Mesenchymal stem cell (in vitro differentiated cells and primary cell): ENCODE measurements around the gene SLC25A52.

ENCODE experiments used
- DNase-seq: peaks from one replicate; pipeline ENCODE4 v3.0.0-alpha.2; 2013
- H2AFZ ChIP-seq: one replicate; pipeline ENCODE4 v1.6.1; 2013; ENCODE audit warnings: low read depth, mild to moderate bottlenecking, control low read depth, inconsistent platforms, low read length, moderate library complexity
- H2AK5ac ChIP-seq: 2 replicates; pipeline ENCODE4 v1.6.1; 2013; ENCODE audit warnings: low read length, moderate library complexity, mild to moderate bottlenecking, inconsistent platforms; ENCODE audit not compliant: severe bottlenecking
- H2BK120ac ChIP-seq: one replicate; pipeline ENCODE4 v1.6.1; 2013; ENCODE audit warnings: low read depth, mild to moderate bottlenecking, inconsistent platforms, low read length, moderate library complexity
- H2BK12ac ChIP-seq, 2 experiments: one replicate each; pipeline ENCODE4 v1.6.1; 2013; ENCODE audit warnings: inconsistent platforms in 2 of 2, low read length in 2 of 2, mild to moderate bottlenecking in 2 of 2, moderate library complexity in 2 of 2, control low read depth in 1 of 2
- H2BK15ac ChIP-seq: one replicate; pipeline ENCODE4 v1.6.1; 2013; ENCODE audit warnings: mild to moderate bottlenecking, low read depth, inconsistent platforms; ENCODE audit not compliant: poor library complexity, severe bottlenecking
- H2BK5ac ChIP-seq: 2 replicates; pipeline ENCODE4 v1.6.1; 2013; ENCODE audit warnings: low read depth, mild to moderate bottlenecking, low read length, control low read depth, inconsistent platforms; ENCODE audit not compliant: poor library complexity, severe bottlenecking
- H3K14ac ChIP-seq, 2 experiments: one replicate each; pipeline ENCODE4 v1.6.1; 2013; ENCODE audit warnings: inconsistent platforms in 2 of 2, low read length in 2 of 2, control low read depth in 1 of 2, mild to moderate bottlenecking in 1 of 2, moderate library complexity in 1 of 2
- H3K18ac ChIP-seq, 2 experiments: one replicate each; pipeline ENCODE4 v1.6.1; 2013; ENCODE audit warnings: inconsistent platforms in 2 of 2, low read length in 2 of 2, control low read depth in 1 of 2, low read depth in 1 of 2, mild to moderate bottlenecking in 1 of 2
- H3K23ac ChIP-seq, 2 experiments: one replicate each; pipeline ENCODE4 v1.6.1; 2013; ENCODE audit warnings: inconsistent platforms in 2 of 2, low read length in 2 of 2, mild to moderate bottlenecking in 2 of 2, moderate library complexity in 2 of 2, control low read depth in 1 of 2
- H3K27ac ChIP-seq: 2 replicates; pipeline ENCODE4 v1.5.1; 2013; ENCODE audit warnings: mild to moderate bottlenecking, moderate library complexity, low read length, control low read depth, inconsistent platforms; ENCODE audit not compliant: poor library complexity, severe bottlenecking
- H3K27me3 ChIP-seq, 2 experiments: 2 replicates each; pipeline versions ENCODE4 v1.6.1 to v1.7.0; 2013; ENCODE audit warnings: low read length in 2 of 2, mild to moderate bottlenecking in 2 of 2, moderate library complexity in 2 of 2, control low read depth in 1 of 2, inconsistent platforms in 1 of 2; ENCODE audit not compliant: control insufficient read depth in 1 of 2, insufficient read depth in 1 of 2
- H3K36me3 ChIP-seq, 2 experiments: 2 replicates each; pipeline versions ENCODE4 v1.6.1 to v1.7.0; 2013; ENCODE audit warnings: low read length in 2 of 2, control low read depth in 1 of 2, inconsistent platforms in 1 of 2, low read depth in 1 of 2, mild to moderate bottlenecking in 1 of 2; ENCODE audit not compliant: insufficient read depth in 2 of 2, control insufficient read depth in 1 of 2
- H3K4ac ChIP-seq, 2 experiments: one replicate each; pipeline ENCODE4 v1.6.1; 2013; ENCODE audit warnings: inconsistent platforms in 2 of 2, low read length in 2 of 2, mild to moderate bottlenecking in 2 of 2, moderate library complexity in 2 of 2, control low read depth in 1 of 2, low read depth in 1 of 2
- H3K4me1 ChIP-seq: 2 replicates; pipeline ENCODE4 v1.6.1; 2013; ENCODE audit warnings: low read depth, low read length, control low read depth; ENCODE audit not compliant: control insufficient read depth, insufficient read depth
- H3K4me2 ChIP-seq: 2 replicates; pipeline ENCODE4 v1.6.1; 2013; ENCODE audit warnings: low read length, mild to moderate bottlenecking, inconsistent platforms; ENCODE audit not compliant: poor library complexity, severe bottlenecking
- H3K4me3 ChIP-seq, 2 experiments: 2 replicates each; pipeline versions ENCODE4 v1.5.1 to v1.7.0; 2013; ENCODE audit warnings: low read length in 2 of 2, mild to moderate bottlenecking in 2 of 2, control low read depth in 1 of 2, low read depth in 1 of 2; ENCODE audit not compliant: insufficient read depth in 1 of 2
- H3K79me1 ChIP-seq: replicated peaks from 2 replicates; pipeline ENCODE4 v1.6.1; 2013; ENCODE audit warnings: mild to moderate bottlenecking, control low read depth, low read length, inconsistent platforms; ENCODE audit not compliant: poor library complexity, severe bottlenecking
- H3K9ac ChIP-seq: 2 replicates; pipeline ENCODE4 v1.7.0; 2013; ENCODE audit warnings: mild to moderate bottlenecking, low read length, moderate library complexity
- H3K9me3 ChIP-seq: 2 replicates; pipeline ENCODE4 v1.7.0; 2013; ENCODE audit warnings: mild to moderate bottlenecking, low read length; ENCODE audit not compliant: control insufficient read depth
- H4K8ac ChIP-seq: one replicate; pipeline ENCODE4 v1.6.1; 2013; ENCODE audit warnings: inconsistent platforms, mild to moderate bottlenecking, low read length, moderate library complexity
- H4K91ac ChIP-seq: one replicate; pipeline ENCODE4 v1.6.1; 2013; ENCODE audit warnings: mild to moderate bottlenecking, low read length, inconsistent platforms
- WGBS: methylation state at CpG from one replicate; pipeline ENCODE4 v1.1.7; 2013; ENCODE audit warnings: mixed read lengths; 5-methylcytosine and 5-hydroxymethylcytosine counted together

The SLC25A52 gene

GRCh38 chr18:31776093-31776492 lies 15.4 kb upstream of the SLC25A52 start:
- Histone ChIP-seq H2AFZ (no peak overlapping the region), H2BK5ac (no peak overlapping the region), H3K23ac (no peak overlapping the region), H3K18ac (no peak overlapping the region), H3K4me3 (no peak overlapping the region), H2BK120ac (no peak overlapping the region), H3K27ac (no peak overlapping the region), H2BK12ac (no peak overlapping the region), H2AK5ac (no peak overlapping the region), H3K36me3 (no peaks in the 10 kb centered on the region), H3K4me2 (no peak overlapping the region), H4K8ac (no peak overlapping the region), H3K9me3 (peaks cover 8% of the 10 kb centered on the region), H3K79me1 (no peaks in the 10 kb centered on the region), H4K91ac (no peak overlapping the region), H3K14ac (no peak overlapping the region), H3K4ac (no peak overlapping the region), H3K4me1 (no peaks in the 10 kb centered on the region), H3K9ac (no peak overlapping the region), H2BK15ac (no peak overlapping the region), H3K27me3 (no peaks in the 10 kb centered on the region)
- DNase-seq: no peak
- 89% methylated on average over 9 of the region's 9 CpGs for WGBS

DNA sequence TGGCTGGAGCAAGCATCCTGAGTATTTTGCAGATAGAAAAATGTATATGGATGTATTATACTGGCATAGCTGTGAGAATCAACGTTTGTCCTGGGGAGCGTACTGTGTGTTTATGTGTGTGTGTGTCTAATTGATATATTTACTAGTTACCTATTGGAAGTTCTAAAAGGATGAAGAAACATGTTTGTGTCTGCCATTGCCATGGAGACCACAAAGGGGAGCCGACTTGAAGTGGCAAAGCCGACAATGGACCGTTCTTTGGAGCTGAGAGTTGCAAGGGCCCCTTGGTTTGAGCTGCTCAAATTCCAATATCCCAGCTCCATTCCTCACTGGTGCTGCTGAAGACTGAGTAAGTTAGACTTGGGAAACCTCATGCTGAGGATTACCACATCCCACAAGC lies 14.3 kb upstream of the SLC25A52 start:
- Histone ChIP-seq H2BK15ac (no peak overlapping the region), H2AFZ (no peak overlapping the region), H3K14ac (no peak overlapping the region), H3K9ac (no peak overlapping the region), H2BK12ac (no peak overlapping the region), H4K91ac (no peak overlapping the region), H3K27me3 (no peaks in the 10 kb centered on the region), H3K4me1 (no peaks in the 10 kb centered on the region), H2BK5ac (no peak overlapping the region), H3K4me2 (no peak overlapping the region), H3K36me3 (no peaks in the 10 kb centered on the region), H3K79me1 (no peaks in the 10 kb centered on the region), H3K4me3 (no peak overlapping the region), H3K9me3 (peaks cover 8% of the 10 kb centered on the region), H3K23ac (no peak overlapping the region), H2AK5ac (no peak overlapping the region), H3K18ac (no peak overlapping the region), H3K27ac (no peak overlapping the region), H4K8ac (no peak overlapping the region), H3K4ac (no peak overlapping the region), H2BK120ac (no peak overlapping the region)
- no peak for DNase-seq
- 85% methylated on average over 5 of the region's 5 CpGs for WGBS

DNA sequence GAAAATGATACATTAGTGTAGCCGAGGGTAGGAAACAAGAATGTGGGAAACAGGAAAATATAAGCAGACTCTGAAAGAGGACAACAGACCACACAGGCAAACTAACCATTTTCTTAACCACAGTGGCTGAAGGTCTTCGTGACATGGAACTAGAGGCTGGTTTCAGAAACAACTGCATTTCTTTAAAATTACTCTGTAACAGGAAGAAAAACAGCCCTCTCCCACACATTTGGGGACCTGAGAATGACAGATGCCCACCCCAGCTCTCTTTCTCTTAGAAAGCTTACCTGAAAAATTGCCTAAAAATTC lies 13.8 kb upstream of the SLC25A52 start:
- WGBS: 92% methylated on average over 2 of the region's 2 CpGs
- H3K4me2 ChIP-seq: no peak overlapping the region

DNA sequence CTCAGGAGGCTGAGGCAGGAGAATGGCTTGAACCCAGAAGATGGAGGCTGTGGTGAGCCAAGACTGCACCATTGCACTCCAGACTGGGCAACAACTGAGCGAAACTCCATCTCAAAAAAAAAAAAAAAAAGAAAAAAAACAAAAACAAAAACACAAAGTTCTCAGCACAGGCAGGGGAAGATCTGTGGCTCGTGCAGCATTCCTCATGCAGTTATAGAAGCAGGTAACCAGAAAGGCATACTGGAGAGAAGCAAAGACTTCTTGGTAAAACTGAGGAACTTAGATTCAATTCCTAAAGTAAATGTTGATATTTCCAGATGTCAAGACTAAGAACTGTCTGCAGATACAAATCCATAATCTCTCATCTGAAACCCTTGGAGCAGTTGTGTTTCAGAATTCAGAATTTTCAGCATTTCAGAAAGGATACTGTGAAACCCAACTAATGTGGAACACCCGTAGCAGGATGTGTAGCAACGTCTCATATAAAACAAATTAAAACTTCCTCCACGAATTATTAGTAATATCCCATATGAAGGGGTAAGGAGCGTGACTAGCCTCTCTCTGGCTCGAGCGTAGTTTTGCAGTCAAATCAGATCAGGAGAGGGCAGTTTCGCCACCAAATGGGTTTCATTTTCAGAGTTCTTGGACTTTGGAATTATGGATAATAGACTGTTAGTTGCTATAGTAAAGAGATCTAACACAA lies 13.2 kb upstream of the SLC25A52 start:
- H4K8ac ChIP-seq: no peak overlapping the region
- H2AK5ac ChIP-seq: no peak overlapping the region
- no peak overlapping the region for H3K4ac ChIP-seq
- no peak overlapping the region for H3K14ac ChIP-seq
- H2BK12ac ChIP-seq: no peak overlapping the region
- no peak overlapping the region for H3K4me3 ChIP-seq
- H3K23ac ChIP-seq: no peak overlapping the region
- H3K4me1 ChIP-seq: no peaks in the 10 kb centered on the region
- H3K36me3 ChIP-seq: no peaks in the 10 kb centered on the region
- no peak overlapping the region for H3K18ac ChIP-seq
- no peak overlapping the region for H4K91ac ChIP-seq
- H3K9ac ChIP-seq: no peak overlapping the region
- no peak overlapping the region for H2BK120ac ChIP-seq
- H3K27ac ChIP-seq: no peak overlapping the region
- H2AFZ ChIP-seq: no peak overlapping the region
- no peaks in the 10 kb centered on the region for H3K79me1 ChIP-seq
- 87% methylated on average over 7 of the region's 9 CpGs for WGBS
- no peak overlapping the region for H2BK5ac ChIP-seq
- H3K27me3 ChIP-seq: peaks cover 0 to 3% of the 10 kb centered on the region in 2 experiments
- H3K4me2 ChIP-seq: no peak overlapping the region
- no peak for DNase-seq
- peaks cover 8% of the 10 kb centered on the region for H3K9me3 ChIP-seq
- no peak overlapping the region for H2BK15ac ChIP-seq

More for the DNA sequence above, 13.8 kb upstream of the SLC25A52 start:
- H3K27ac ChIP-seq: no peak overlapping the region
- H3K4me3 ChIP-seq: no peak overlapping the region
- H2BK5ac ChIP-seq: no peak overlapping the region
- H3K9me3 ChIP-seq: peaks cover 8% of the 10 kb centered on the region
- no peak overlapping the region for H2AK5ac ChIP-seq
- no peak overlapping the region for H3K18ac ChIP-seq
- no peak overlapping the region for H3K9ac ChIP-seq
- H2AFZ ChIP-seq: no peak overlapping the region
- H3K14ac ChIP-seq: no peak overlapping the region
- no peaks in the 10 kb centered on the region for H3K27me3 ChIP-seq
- H4K91ac ChIP-seq: no peak overlapping the region
- H3K4ac ChIP-seq: no peak overlapping the region
- no peak overlapping the region for H3K23ac ChIP-seq
- H4K8ac ChIP-seq: no peak overlapping the region
- no peaks in the 10 kb centered on the region for H3K36me3 ChIP-seq
- DNase-seq: no peak
- no peaks in the 10 kb centered on the region for H3K79me1 ChIP-seq
- no peak overlapping the region for H2BK12ac ChIP-seq
- no peaks in the 10 kb centered on the region for H3K4me1 ChIP-seq
- H2BK120ac ChIP-seq: no peak overlapping the region
- H2BK15ac ChIP-seq: no peak overlapping the region
